ENCODE measurements around the gene USP4. TPM values are rescaled to one million over a fixed set of nuclear protein-coding genes. Genes with fewer than 3 reads are reported as not detected.
"Not testable (repeated sequence)": the region's sequence is repeated elsewhere in the genome, so short reads cannot be mapped to it uniquely, and the experiment has no call there.

The USP4 gene
- total RNA-seq, 2 experiments from 2014 or later: 72.1 to 74.0 TPM

DNA sequence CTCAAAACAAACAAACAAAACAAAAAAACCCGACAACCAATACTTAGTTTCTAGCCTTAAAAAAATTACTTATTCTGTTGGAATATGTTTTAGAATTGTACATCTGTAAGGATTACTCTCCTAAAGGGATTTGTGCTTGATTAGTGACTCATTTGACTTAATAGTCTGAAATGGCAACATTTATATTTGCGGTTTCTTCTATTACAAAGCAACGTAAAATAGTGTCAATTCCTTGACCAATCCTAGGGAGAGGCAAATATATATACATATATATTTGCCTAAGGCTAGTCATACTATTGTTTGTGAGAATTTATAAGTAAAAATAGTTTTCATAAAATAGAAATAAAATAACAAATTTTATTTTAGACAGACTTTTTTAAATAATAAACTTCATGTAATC is 102.5 kb downstream of the USP4 start:
- no peaks in the 10 kb centered on the region for H3K4me1 Mint-ChIP-seq (ENCODE audit: low read depth)
- H3K27me3 Mint-ChIP-seq (ENCODE audit: low read depth): peaks cover 12% of the 10 kb centered on the region
- POLR2A ChIA-PET: no interaction called here
- DNase-seq: no peak
- no peak overlapping the region for H3K27ac Mint-ChIP-seq
- H3K9me3 Mint-ChIP-seq (ENCODE audit: insufficient read depth): peaks cover 12% of the 10 kb centered on the region
- H3K4me3 Mint-ChIP-seq: no peak overlapping the region
- peaks cover 4% of the 10 kb centered on the region for H3K36me3 Mint-ChIP-seq (ENCODE audit: low read depth)
- CTCF ChIA-PET: no interaction called here
- no peak for ATAC-seq

DNA sequence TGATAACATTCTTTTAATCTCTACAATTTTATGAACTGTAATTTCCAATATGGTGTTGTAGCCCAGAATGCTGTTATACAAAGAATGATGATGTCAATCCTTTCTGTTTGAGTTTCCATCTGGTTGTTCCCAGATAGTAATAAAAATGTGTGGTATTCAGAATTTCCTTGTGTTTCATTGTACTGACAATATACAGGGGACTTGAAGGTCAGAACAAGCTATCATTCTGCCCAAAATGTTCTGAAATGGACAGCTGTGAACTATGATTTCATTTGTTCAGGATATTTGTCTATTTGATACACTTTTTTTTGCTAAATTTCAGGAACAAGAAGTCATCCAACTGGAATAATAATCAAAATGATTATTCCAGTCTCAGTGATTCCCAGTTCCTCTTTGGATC is 103.6 kb downstream of the USP4 start:
- DNase-seq (no peak), ATAC-seq (no peak)
- peaks cover 12% of the 10 kb centered on the region for H3K9me3 Mint-ChIP-seq (ENCODE audit: insufficient read depth)
- peaks cover 8% of the 10 kb centered on the region for H3K27me3 Mint-ChIP-seq (ENCODE audit: low read depth)
- H3K4me1 Mint-ChIP-seq (ENCODE audit: low read depth): no peaks in the 10 kb centered on the region
- CTCF ChIA-PET: interaction anchor here (0.6 kb wide), 1 partner anchor 9 kb away, joined by 3 read pairs; no protein-coding TSS in a partner anchor
- POLR2A ChIA-PET: no interaction called here
- H3K27ac Mint-ChIP-seq: no peak overlapping the region
- peaks cover 4% of the 10 kb centered on the region for H3K36me3 Mint-ChIP-seq (ENCODE audit: low read depth)
- no peak overlapping the region for H3K4me3 Mint-ChIP-seq

DNA sequence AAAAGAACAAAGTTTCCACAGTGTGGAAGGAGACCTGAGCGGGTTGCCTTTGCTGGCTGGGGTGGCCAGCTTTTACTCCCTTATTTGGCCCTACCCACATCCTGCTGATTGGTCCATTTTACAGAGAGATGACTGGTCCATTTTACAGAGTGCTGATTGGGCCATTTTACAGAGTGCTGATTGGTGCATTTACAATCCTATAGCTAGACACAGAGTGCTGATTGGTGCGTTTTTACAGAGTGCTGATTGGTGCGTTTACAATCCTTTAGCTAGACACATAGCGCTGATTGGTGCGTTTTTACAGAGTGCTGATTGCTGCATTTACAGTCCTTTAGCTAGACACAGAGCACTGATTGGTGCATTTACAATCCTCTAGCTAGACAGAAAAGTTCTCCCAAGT is 111.0 kb downstream of the USP4 start:
- H3K4me3 Mint-ChIP-seq; ATAC-seq; CTCF ChIA-PET; H3K36me3 Mint-ChIP-seq (ENCODE audit: low read depth); POLR2A ChIA-PET; H3K27ac Mint-ChIP-seq; DNase-seq; H3K4me1 Mint-ChIP-seq (ENCODE audit: low read depth); H3K27me3 Mint-ChIP-seq (ENCODE audit: low read depth): not testable (repeated sequence)
- H3K9me3 Mint-ChIP-seq (ENCODE audit: insufficient read depth): peaks cover 46% of the 10 kb centered on the region

Small RNA genes lying within 50 kb of the gene (microRNA-seq; reads per million reads assigned to microRNA genes)
- gene MIR4271: not detected

Other genes with a start within 250 kb of the USP4 start
- gene QRICH1, start 246.0 kb downstream of the USP4 start, total RNA-seq: 100 to 1,000 TPM; 130 to 131 TPM
- 100 to 1,000 TPM; 250 to 294 TPM for gene QARS1, start 235.3 kb downstream of the USP4 start, total RNA-seq
- gene USP19, start 219.2 kb downstream of the USP4 start, total RNA-seq: 10 to 100 TPM; 58.0 to 60.4 TPM
- gene LAMB2, start 207.0 kb downstream of the USP4 start, total RNA-seq: under 1 TPM in 1 of 2 experiments, not detected in 1; 0.29 TPM
- gene CCDC71, start 173.7 kb downstream of the USP4 start, total RNA-seq: 10 to 100 TPM; 21.8 to 22.7 TPM
- gene KLHDC8B, start 168.5 kb downstream of the USP4 start, total RNA-seq: 1 to 10 TPM in 1 of 2 experiments, under 1 TPM in 1; 0.81 to 1.2 TPM
- gene C3orf62, start 62.8 kb downstream of the USP4 start, total RNA-seq: 10 to 100 TPM; 10.4 to 11.1 TPM
- 100 to 1,000 TPM; 115 to 119 TPM for gene GPX1, start 18.3 kb upstream of the USP4 start, total RNA-seq
- 100 to 1,000 TPM; 518 to 520 TPM for gene RHOA, start 71.9 kb upstream of the USP4 start, total RNA-seq
- gene TCTA, start 72.4 kb upstream of the USP4 start, total RNA-seq: 10 to 100 TPM; 19.6 to 25.2 TPM
- 1 to 10 TPM; 3.8 to 4.7 TPM for gene AMT, start 82.4 kb upstream of the USP4 start, total RNA-seq
- 10 to 100 TPM; 23.2 to 25.7 TPM for gene NICN1, start 89.3 kb upstream of the USP4 start, total RNA-seq
- 10 to 100 TPM; 18.8 to 19.7 TPM for gene DAG1, start 130.2 kb upstream of the USP4 start, total RNA-seq
- under 1 TPM; 0.05 to 0.34 TPM for gene BSN, start 214.4 kb upstream of the USP4 start, total RNA-seq

Data from activated CD8-positive, alpha-beta T cell treated with anti-CD3 and anti-CD28 coated beads, Interleukin-2, amount 10 ng/mL, durations not matched to agents 7 days and 5 days (primary cell).